ENCODE data around the gene GPC4.

Gene GPC4

GRCh38 chrX:133415276-133416105 is at the start of gene GPC4:
GPC4 (minus strand) TSS chrX:133415489; CDS start chrX:133414965, 524 bp downstream.
- no peak for ATAC-seq

GRCh38 chrX:133461231-133461630 is 45.9 kb upstream of the GPC4 start:
- ATAC-seq = no peak

GRCh38 chrX:133454924-133455323 is 39.6 kb upstream of the GPC4 start:
- ATAC-seq = no peak

- no peak for ATAC-seq
Measured at GRCh38 chrX:133454491-133454914, 39.2 kb upstream of the GPC4 start.

- no peak for ATAC-seq
Measured at GRCh38 chrX:133448512-133449076, 33.3 kb upstream of the GPC4 start.

GRCh38 chrX:133444952-133445831 is 29.9 kb upstream of the GPC4 start:
- ATAC-seq = no peak

GRCh38 chrX:133444196-133444595 is 28.9 kb upstream of the GPC4 start:
- ATAC-seq = no peak

- no peak for ATAC-seq
Measured at GRCh38 chrX:133440797-133441163, 25.5 kb upstream of the GPC4 start.

- ATAC-seq = no peak
Measured at GRCh38 chrX:133440081-133440796, 24.9 kb upstream of the GPC4 start.

- ATAC-seq = no peak
Measured at GRCh38 chrX:133437766-133438165, 22.5 kb upstream of the GPC4 start.

GRCh38 chrX:133437356-133437755 is 22.1 kb upstream of the GPC4 start:
- ATAC-seq = no peak

- no peak for ATAC-seq
Measured at GRCh38 chrX:133435544-133436124, 20.3 kb upstream of the GPC4 start.

GRCh38 chrX:133434197-133434820 is 19.0 kb upstream of the GPC4 start:
- ATAC-seq = no peak

GRCh38 chrX:133419911-133420310 is 4.6 kb upstream of the GPC4 start:
- ATAC-seq = no peak

- ATAC-seq = no peak
Measured at GRCh38 chrX:133418588-133418987, 3.3 kb upstream of the GPC4 start.

GRCh38 chrX:133417364-133417763 is 2.1 kb upstream of the GPC4 start:
- no peak for ATAC-seq

- no peak for ATAC-seq
Measured at GRCh38 chrX:133414406-133415275, 648 bp downstream of the GPC4 start.

GRCh38 chrX:133413218-133413925 is 1.9 kb downstream of the GPC4 start:
- no peak for ATAC-seq

- no peak for ATAC-seq
Measured at GRCh38 chrX:133412665-133413064, 2.6 kb downstream of the GPC4 start.

GRCh38 chrX:133412246-133412645 is 3.0 kb downstream of the GPC4 start:
- no peak for ATAC-seq
